Large intestine (tissue), 3 donors: Measurements from ENCODE around the gene AR. TPM values are rescaled to one million over a fixed set of nuclear protein-coding genes. Genes with fewer than 3 reads are reported as not detected.

Experiments used
- DNase-seq, 2 donors: peaks; one replicate each; pipeline versions ENCODE4 v3.0.0 to v3.0.0-alpha.2; 2013
- H3K27ac ChIP-seq: one replicate; pipeline ENCODE4 v1.5.1; 2013; ENCODE audit warnings: low read length
- H3K27me3 ChIP-seq: 2 replicates; pipeline ENCODE4 v1.6.1; 2013; ENCODE audit warnings: low read length; ENCODE audit not compliant: control insufficient read depth, insufficient read depth
- H3K36me3 ChIP-seq: 2 replicates; pipeline ENCODE4 v1.6.1; 2013; ENCODE audit warnings: low read length; ENCODE audit not compliant: control insufficient read depth, insufficient read depth
- H3K4me1 ChIP-seq: one replicate; pipeline ENCODE4 v1.6.1; 2013; ENCODE audit warnings: low read length; ENCODE audit not compliant: control insufficient read depth, insufficient read depth
- H3K4me3 ChIP-seq: one replicate; pipeline ENCODE4 v1.5.1; 2013; ENCODE audit warnings: low read length
- H3K9me3 ChIP-seq: one replicate; pipeline ENCODE4 v1.6.1; 2013; ENCODE audit warnings: mild to moderate bottlenecking, low read depth, low read length, moderate library complexity; ENCODE audit not compliant: control insufficient read depth
- WGBS: methylation state at CpG from one replicate; pipeline ENCODE4 v1.1.5; 2013; ENCODE audit warnings: low lambda C conversion rate; ENCODE audit not compliant: insufficient coverage; 5-methylcytosine and 5-hydroxymethylcytosine counted together
- polyA plus RNA-seq: library from polyadenylated mRNA; unstranded; fragments of 120-200 nt; gene quantifications from one replicate; pipeline ENCODE4 v1.2.1, GENCODE V29; 2013

AR gene
- polyA plus RNA-seq, 1 donor: 0.45 TPM

- H3K36me3 ChIP-seq: no peaks in the 10 kb centered on the region
- H3K4me3 ChIP-seq: no peak overlapping the region
- no peaks in the 10 kb centered on the region for H3K4me1 ChIP-seq
- no peak for DNase-seq
- H3K9me3 ChIP-seq: no peaks in the 10 kb centered on the region
- no peak overlapping the region for H3K27ac ChIP-seq
- H3K27me3 ChIP-seq: peaks cover 5% of the 10 kb centered on the region
Observed at GRCh38 chrX:67538383-67538782, 5.4 kb upstream of the AR start.

- Histone ChIP-seq H3K36me3 (no peaks in the 10 kb centered on the region), H3K27me3 (peaks cover 41% of the 10 kb centered on the region), H3K27ac (no peak overlapping the region), H3K9me3 (no peaks in the 10 kb centered on the region), H3K4me1 (no peaks in the 10 kb centered on the region), H3K4me3 (no peak overlapping the region)
- WGBS: no CpG with 5 or more reads among the region's 30 CpGs
- no peak for DNase-seq
Observed at GRCh38 chrX:67544281-67545035, 637 bp downstream of the AR start.

DNA sequence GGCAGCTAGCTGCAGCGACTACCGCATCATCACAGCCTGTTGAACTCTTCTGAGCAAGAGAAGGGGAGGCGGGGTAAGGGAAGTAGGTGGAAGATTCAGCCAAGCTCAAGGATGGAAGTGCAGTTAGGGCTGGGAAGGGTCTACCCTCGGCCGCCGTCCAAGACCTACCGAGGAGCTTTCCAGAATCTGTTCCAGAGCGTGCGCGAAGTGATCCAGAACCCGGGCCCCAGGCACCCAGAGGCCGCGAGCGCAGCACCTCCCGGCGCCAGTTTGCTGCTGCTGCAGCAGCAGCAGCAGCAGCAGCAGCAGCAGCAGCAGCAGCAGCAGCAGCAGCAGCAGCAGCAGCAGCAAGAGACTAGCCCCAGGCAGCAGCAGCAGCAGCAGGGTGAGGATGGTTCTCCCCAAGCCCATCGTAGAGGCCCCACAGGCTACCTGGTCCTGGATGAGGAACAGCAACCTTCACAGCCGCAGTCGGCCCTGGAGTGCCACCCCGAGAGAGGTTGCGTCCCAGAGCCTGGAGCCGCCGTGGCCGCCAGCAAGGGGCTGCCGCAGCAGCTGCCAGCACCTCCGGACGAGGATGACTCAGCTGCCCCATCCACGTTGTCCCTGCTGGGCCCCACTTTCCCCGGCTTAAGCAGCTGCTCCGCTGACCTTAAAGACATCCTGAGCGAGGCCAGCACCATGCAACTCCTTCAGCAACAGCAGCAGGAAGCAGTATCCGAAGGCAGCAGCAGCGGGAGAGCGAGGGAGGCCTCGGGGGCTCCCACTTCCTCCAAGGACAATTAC is 1.4 kb downstream of the AR start:
- H3K36me3 ChIP-seq: no peaks in the 10 kb centered on the region
- H3K9me3 ChIP-seq: no peaks in the 10 kb centered on the region
- H3K4me3 ChIP-seq: no peak overlapping the region
- H3K27ac ChIP-seq: no peak overlapping the region
- H3K4me1 ChIP-seq: no peaks in the 10 kb centered on the region
- whole genome bisulfite sequencing: no CpG with 5 or more reads among the region's 35 CpGs
- DNase-seq: peak in 1 of 2 donors; percentile 8
- H3K27me3 ChIP-seq: peaks cover 41% of the 10 kb centered on the region

DNA sequence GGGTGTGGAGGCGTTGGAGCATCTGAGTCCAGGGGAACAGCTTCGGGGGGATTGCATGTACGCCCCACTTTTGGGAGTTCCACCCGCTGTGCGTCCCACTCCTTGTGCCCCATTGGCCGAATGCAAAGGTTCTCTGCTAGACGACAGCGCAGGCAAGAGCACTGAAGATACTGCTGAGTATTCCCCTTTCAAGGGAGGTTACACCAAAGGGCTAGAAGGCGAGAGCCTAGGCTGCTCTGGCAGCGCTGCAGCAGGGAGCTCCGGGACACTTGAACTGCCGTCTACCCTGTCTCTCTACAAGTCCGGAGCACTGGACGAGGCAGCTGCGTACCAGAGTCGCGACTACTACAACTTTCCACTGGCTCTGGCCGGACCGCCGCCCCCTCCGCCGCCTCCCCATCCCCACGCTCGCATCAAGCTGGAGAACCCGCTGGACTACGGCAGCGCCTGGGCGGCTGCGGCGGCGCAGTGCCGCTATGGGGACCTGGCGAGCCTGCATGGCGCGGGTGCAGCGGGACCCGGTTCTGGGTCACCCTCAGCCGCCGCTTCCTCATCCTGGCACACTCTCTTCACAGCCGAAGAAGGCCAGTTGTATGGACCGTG is 2.2 kb downstream of the AR start:
- Histone ChIP-seq H3K4me3 (peak overlapping the region; percentile 10), H3K4me1 (no peaks in the 10 kb centered on the region), H3K9me3 (no peaks in the 10 kb centered on the region), H3K27ac (no peak overlapping the region), H3K27me3 (peaks cover 41% of the 10 kb centered on the region), H3K36me3 (no peaks in the 10 kb centered on the region)
- DNase-seq: peak in 1 of 2 donors; percentile 9
- no CpG with 5 or more reads among the region's 41 CpGs for WGBS

DNA sequence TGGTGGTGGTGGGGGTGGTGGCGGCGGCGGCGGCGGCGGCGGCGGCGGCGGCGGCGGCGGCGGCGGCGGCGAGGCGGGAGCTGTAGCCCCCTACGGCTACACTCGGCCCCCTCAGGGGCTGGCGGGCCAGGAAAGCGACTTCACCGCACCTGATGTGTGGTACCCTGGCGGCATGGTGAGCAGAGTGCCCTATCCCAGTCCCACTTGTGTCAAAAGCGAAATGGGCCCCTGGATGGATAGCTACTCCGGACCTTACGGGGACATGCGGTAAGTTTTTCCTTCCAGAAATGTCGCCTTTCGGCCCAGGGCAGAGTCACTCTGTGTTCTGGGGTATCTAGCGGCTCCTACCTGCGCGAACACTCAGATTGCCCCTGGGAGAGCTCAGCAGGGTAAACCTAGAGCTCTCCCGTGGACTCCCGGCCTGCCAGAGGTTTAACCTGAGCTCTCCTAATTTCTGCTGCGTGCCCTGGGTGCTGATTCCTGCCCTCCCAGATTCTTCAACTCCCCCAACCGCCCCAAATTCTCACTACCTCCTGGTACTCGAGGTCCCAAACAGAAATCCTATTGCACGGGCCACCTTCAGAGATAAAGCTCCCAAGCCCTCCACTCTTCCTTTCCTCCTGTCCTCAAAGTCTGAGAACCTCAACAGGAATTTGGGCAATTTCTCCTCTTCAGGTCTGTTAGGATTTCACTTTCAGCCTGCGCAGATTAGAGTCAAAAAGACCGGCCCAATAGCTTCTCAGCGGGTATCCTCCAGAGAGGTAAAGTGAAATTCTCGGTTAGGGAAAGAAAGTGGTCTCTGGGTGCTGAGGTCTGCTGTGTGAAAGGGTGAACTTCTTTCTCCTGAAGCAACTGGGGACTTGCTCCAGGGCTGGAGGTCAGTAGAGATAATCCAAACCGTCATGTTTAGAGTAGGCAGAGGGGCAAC is 2.9 kb downstream of the AR start:
- H3K36me3 ChIP-seq: no peaks in the 10 kb centered on the region
- no peaks in the 10 kb centered on the region for H3K4me1 ChIP-seq
- H3K9me3 ChIP-seq: no peaks in the 10 kb centered on the region
- WGBS: no CpG with 5 or more reads among the region's 44 CpGs
- peaks cover 41% of the 10 kb centered on the region for H3K27me3 ChIP-seq
- no peak overlapping the region for H3K27ac ChIP-seq
- H3K4me3 ChIP-seq: peak overlapping the region; percentile 13
- DNase-seq: no peak

- WGBS: no CpG with 5 or more reads among the region's 7 CpGs
- Histone ChIP-seq H3K27ac (no peak overlapping the region), H3K27me3 (no peaks in the 10 kb centered on the region), H3K4me3 (no peak overlapping the region), H3K9me3 (no peaks in the 10 kb centered on the region), H3K36me3 (no peaks in the 10 kb centered on the region), H3K4me1 (no peaks in the 10 kb centered on the region)
- DNase-seq: peak in 1 of 2 donors; percentile 4
Observed at GRCh38 chrX:67555578-67556203, 11.9 kb downstream of the AR start.

GRCh38 chrX:67558267-67558666 is 14.4 kb downstream of the AR start:
- H3K4me3 ChIP-seq: no peak overlapping the region
- no peaks in the 10 kb centered on the region for H3K27me3 ChIP-seq
- no peak for DNase-seq
- H3K27ac ChIP-seq: no peak overlapping the region
- no CpG with 5 or more reads among the region's 1 CpG for WGBS
- no peaks in the 10 kb centered on the region for H3K9me3 ChIP-seq
- no peaks in the 10 kb centered on the region for H3K4me1 ChIP-seq
- H3K36me3 ChIP-seq: no peaks in the 10 kb centered on the region

DNA sequence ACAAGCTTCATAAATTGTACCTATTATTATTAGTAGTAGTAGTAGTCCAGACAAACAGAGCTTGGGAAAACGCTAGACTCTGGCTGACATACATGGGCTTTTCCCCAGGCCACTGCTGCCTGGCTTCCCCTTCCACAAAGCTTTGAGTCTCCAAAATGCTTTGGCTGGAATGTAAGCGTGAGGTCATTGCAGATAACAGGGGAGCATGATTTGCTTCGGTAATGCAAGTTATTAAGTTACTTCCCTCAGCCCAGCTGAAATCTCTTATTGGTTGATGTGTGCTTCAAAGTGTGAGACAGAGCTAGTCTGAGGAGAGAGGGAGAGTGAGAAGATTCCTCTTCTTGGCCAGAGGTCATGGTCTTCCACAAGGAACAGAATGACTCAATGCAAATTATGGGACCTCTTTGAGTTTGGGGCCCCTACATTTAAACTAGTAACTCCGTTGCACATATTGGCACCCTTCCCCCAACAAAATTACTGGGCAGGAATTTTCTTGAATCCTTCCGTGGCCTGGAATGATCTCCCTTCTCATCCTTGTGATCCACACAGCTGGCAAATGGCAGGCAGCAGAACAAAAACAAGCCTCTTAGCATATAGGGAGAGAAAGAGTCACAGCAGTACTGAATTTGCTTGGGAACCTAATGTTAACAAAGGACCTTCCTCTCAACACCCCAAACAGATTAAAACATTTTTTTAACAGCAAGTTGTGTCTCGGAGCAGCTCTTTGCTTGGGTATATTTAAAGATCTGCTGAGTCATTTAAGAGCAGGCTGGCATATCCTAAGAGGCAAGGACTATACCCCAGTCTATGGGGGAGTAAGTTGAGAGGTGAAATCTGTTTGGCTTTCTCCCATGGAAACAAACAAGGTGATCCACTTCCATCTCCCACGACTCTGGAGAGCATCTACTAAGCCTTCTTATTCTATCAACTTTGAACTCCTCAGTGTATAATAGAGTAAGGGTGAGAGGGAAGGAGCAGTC is 19.9 kb downstream of the AR start:
- Histone ChIP-seq H3K27me3 (no peaks in the 10 kb centered on the region), H3K9me3 (no peaks in the 10 kb centered on the region), H3K27ac (no peak overlapping the region), H3K4me1 (no peaks in the 10 kb centered on the region), H3K36me3 (no peaks in the 10 kb centered on the region), H3K4me3 (no peak overlapping the region)
- no CpG with 5 or more reads among the region's 7 CpGs for WGBS
- DNase-seq: no peak

- no CpG with 5 or more reads among the region's 1 CpG for WGBS
- Histone ChIP-seq H3K36me3 (no peaks in the 10 kb centered on the region), H3K4me3 (no peak overlapping the region), H3K27ac (no peak overlapping the region), H3K27me3 (no peaks in the 10 kb centered on the region), H3K4me1 (no peaks in the 10 kb centered on the region), H3K9me3 (no peaks in the 10 kb centered on the region)
- no peak for DNase-seq
Observed at GRCh38 chrX:67564475-67564874, 20.7 kb downstream of the AR start.
